AG09319 (cell line): ENCODE results near the gene GLP1R.

Experiments
- DNase-seq: peaks from one replicate; pipeline ENCODE4 v3.0.0-alpha.2; 2010; ENCODE audit warnings: low read depth; ENCODE audit errors: extremely low read depth
- TF ChIP-seq, protein P1 (sequence below): IDR thresholded peaks from 2 replicates; pipeline ENCODE4 v1.5.1; 2011; ENCODE audit warnings: low read depth, mild to moderate bottlenecking, inconsistent platforms, low read length, moderate library complexity

GLP1R gene

GRCh38 chr6:39080246-39080875 is 31.8 kb downstream of the GLP1R start:
- DNase-seq = no peak
- TF ChIP-seq, protein P1, sequence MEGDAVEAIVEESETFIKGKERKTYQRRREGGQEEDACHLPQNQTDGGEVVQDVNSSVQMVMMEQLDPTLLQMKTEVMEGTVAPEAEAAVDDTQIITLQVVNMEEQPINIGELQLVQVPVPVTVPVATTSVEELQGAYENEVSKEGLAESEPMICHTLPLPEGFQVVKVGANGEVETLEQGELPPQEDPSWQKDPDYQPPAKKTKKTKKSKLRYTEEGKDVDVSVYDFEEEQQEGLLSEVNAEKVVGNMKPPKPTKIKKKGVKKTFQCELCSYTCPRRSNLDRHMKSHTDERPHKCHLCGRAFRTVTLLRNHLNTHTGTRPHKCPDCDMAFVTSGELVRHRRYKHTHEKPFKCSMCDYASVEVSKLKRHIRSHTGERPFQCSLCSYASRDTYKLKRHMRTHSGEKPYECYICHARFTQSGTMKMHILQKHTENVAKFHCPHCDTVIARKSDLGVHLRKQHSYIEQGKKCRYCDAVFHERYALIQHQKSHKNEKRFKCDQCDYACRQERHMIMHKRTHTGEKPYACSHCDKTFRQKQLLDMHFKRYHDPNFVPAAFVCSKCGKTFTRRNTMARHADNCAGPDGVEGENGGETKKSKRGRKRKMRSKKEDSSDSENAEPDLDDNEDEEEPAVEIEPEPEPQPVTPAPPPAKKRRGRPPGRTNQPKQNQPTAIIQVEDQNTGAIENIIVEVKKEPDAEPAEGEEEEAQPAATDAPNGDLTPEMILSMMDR = no peak

GRCh38 chr6:39082310-39082709 is 33.7 kb downstream of the GLP1R start:
- no peak for DNase-seq
- TF ChIP-seq, protein P1 = no peak

- TF ChIP-seq, protein P1 = no peak
Observed at GRCh38 chr6:39083231-39083634, 34.7 kb downstream of the GLP1R start.

GRCh38 chr6:39084506-39084905 is 35.9 kb downstream of the GLP1R start:
- no peak for DNase-seq
- TF ChIP-seq, protein P1 = no peak

More at GRCh38 chr6:39083231-39083634, 34.7 kb downstream of the GLP1R start:
- no peak for DNase-seq

DNA sequence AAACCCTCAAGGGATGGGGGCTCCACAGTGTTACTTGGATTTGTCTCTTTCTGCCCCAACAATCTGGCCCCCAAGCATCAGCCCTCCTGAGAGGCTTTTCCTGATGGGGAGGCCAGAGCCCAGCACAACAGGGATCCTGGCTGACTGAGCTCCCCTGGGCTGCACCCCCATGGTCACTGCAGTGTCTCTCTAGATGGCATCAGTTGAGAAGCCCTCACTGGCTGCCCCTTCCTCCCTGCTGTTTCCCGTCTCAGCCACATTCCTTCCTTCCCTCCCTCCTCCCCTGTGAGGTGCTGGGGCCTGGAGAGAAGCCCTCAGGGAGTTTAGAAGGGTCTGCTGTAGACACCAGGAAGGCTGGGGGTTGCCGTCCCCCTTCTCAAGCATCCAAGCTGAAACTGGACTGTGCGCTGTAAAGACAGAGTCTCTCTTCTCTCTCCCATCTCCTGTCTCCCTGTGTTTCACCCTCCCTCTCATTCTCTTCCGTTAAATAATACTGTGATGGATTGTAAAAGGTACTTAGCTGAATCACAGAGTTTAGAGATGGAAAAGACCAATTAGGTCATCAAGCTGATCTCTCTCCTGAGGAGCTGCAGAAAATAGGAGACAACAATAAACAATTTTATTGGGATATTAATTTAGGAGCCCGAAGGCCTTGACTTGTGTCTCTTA is 36.7 kb downstream of the GLP1R start:
- TF ChIP-seq, protein P1 = no peak
- no peak for DNase-seq

DNA sequence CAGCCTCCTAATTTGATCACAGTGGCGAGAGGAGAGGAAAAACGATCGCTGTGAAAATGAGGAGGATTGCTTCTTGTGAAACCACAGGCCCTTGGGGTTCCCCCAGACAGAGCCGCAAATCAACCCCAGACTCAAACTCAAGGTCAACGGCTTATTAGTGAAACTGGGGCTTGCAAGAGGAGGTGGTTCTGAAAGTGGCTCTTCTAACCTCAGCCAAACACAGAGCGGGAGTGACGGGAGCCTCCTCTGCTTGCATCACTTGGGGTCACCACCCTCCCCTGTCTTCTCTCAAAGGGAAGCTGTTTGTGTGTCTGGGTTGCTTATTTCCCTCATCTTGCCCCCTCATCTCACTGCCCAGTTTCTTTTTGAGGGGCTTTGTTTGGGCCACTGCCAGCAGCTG is 37.7 kb downstream of the GLP1R start:
- TF ChIP-seq, protein P1 = no peak
- no peak for DNase-seq

DNA sequence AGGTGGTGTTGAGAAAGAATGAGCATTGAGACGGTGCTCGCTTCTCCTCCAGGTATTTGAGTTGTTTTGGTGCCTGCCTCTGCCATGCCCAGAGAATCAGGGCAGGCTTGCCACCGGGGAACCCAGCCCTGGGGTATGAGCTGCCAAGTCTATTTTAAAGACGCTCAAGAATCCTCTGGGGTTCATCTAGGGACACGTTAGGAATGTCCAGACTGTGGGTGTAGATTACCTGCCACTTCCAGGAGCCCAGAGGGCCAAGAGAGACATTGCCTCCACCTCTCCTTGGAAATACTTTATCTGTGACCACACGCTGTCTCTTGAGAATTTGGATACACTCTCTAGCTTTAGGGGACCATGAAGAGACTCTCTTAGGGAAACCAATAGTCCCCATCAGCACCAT is 38.1 kb downstream of the GLP1R start:
- no peak for DNase-seq
- TF ChIP-seq, protein P1 = no peak
